Panc1 (cell line): ENCODE data around the gene GPD1. TPM values are rescaled to one million over a fixed set of nuclear protein-coding genes. Genes with fewer than 3 reads are reported as not detected.

Experiments used
- ATAC-seq: fragments of 200-7000 bp; cut with Tn5 transposase; 2 replicates; pipeline ENCODE4 v1.9.1; 2020; ENCODE audit warnings: mild to moderate bottlenecking, moderate library complexity
- BruUV-seq: library from RNA; stranded (reverse); fragments of 400-500 nt; replicated peaks from 2 replicates; lab custom pipeline; 2021; lab: Mats Ljungman, UMichigan
- CTCF ChIA-PET: fragments of 300-600 bp; sonication (Branson Sonifier 250); formaldehyde crosslinking; loops from one replicate; lab custom pipeline; 2022; ENCODE audit warnings: antibody characterized with exemption; lab: Charles Lee
- POLR2A ChIA-PET: fragments of 300-600 bp; sonication (Branson Sonifier 250); formaldehyde crosslinking; loops from one replicate; lab custom pipeline; 2022; ENCODE audit warnings: antibody characterized with exemption; lab: Charles Lee
- DNase-seq: peaks from one replicate; pipeline ENCODE4 v3.0.0-alpha.2; 2010; ENCODE audit warnings: low read depth, low spot score
- H3K27ac ChIP-seq: 2 replicates; pipeline ENCODE4 v1.5.1; 2011; ENCODE audit warnings: mild to moderate bottlenecking, low read length, inconsistent platforms
- H3K27me3 ChIP-seq: fragments of 200-500 bp; sonication (Bioruptor generic); 2 replicates; pipeline ENCODE4 v1.6.0; 2014; ENCODE audit warnings: low read length, inconsistent platforms; ENCODE audit not compliant: control insufficient read depth, insufficient read depth
- H3K36me3 ChIP-seq: fragments of 200-500 bp; sonication (Bioruptor generic); 2 replicates; pipeline ENCODE4 v1.5.1; 2014; ENCODE audit warnings: inconsistent platforms, mild to moderate bottlenecking, low read length, moderate library complexity; ENCODE audit not compliant: control insufficient read depth, insufficient read depth
- H3K4me1 ChIP-seq: 2 replicates; pipeline ENCODE4 v1.5.1; 2011; ENCODE audit warnings: inconsistent platforms, mild to moderate bottlenecking, low read length, moderate library complexity; ENCODE audit not compliant: control insufficient read depth, insufficient read depth
- H3K4me3 ChIP-seq, 2 experiments: 2 replicates each; pipeline ENCODE4 v1.5.1; 2011 to 2012; ENCODE audit warnings: low read depth in 2 of 2, low read length in 2 of 2, mild to moderate bottlenecking in 2 of 2, inconsistent platforms in 1 of 2, moderate library complexity in 1 of 2
- H3K9me3 ChIP-seq: fragments of 200-500 bp; sonication (Bioruptor generic); 2 replicates; pipeline ENCODE4 v1.5.1; 2014; ENCODE audit warnings: low read depth, mild to moderate bottlenecking, inconsistent platforms, low read length, moderate library complexity; ENCODE audit not compliant: control insufficient read depth, insufficient read depth
- POLR2AphosphoS5 ChIP-seq: IDR thresholded peaks from 2 replicates; pipeline ENCODE4 v1.6.1; 2012; ENCODE audit warnings: mild to moderate bottlenecking, low read depth, low read length, moderate library complexity
- SIN3A ChIP-seq: IDR thresholded peaks from 2 replicates; pipeline ENCODE4 v1.6.1; 2012; ENCODE audit warnings: low read depth, mild to moderate bottlenecking, low read length, moderate library complexity, borderline replicate concordance; ENCODE audit not compliant: insufficient read depth
- TCF7L2 ChIP-seq: IDR thresholded peaks from 2 replicates; pipeline ENCODE4 v1.6.1; 2011; ENCODE audit warnings: mild to moderate bottlenecking, low read depth, low read length, inconsistent platforms
- in situ Hi-C: cut with HindIII; loops from 2 replicates; pipeline ENCODE4 v1.10.0; 2016; ENCODE audit warnings: low sequenced_read_pairs, low pct_unique_long_range_greater_than_20kb
- intact Hi-C: fragments of 100-400 bp; cut with micrococcal nuclease; formaldehyde crosslinking; loops from one replicate; pipeline ENCODE4 v1.10.0; 2022; ENCODE audit not compliant: unreplicated experiment
- total RNA-seq: library from RNA; stranded (reverse); gene quantifications from one replicate; pipeline ENCODE4 v1.2.1, GENCODE V29; 2021; ENCODE audit not compliant: unreplicated experiment
- TF ChIP-seq, protein P1 (sequence below): fragments of 450-650 bp; IDR thresholded peaks from 2 replicates; pipeline ENCODE4 v1.5.1; 2017; ENCODE audit warnings: mild to moderate bottlenecking
- TF ChIP-seq, protein P2 (sequence below), 2 experiments: IDR thresholded peaks; 2 replicates each; pipeline ENCODE4 v1.6.1; 2011 to 2012; ENCODE audit warnings: low read depth in 2 of 2, control low read depth in 1 of 2, low read length in 1 of 2, mild to moderate bottlenecking in 1 of 2, moderate library complexity in 1 of 2; ENCODE audit not compliant: insufficient read depth in 1 of 2

The GPD1 gene
- total RNA-seq, 1 experiment from 2014 or later: 0.28 TPM

DNA sequence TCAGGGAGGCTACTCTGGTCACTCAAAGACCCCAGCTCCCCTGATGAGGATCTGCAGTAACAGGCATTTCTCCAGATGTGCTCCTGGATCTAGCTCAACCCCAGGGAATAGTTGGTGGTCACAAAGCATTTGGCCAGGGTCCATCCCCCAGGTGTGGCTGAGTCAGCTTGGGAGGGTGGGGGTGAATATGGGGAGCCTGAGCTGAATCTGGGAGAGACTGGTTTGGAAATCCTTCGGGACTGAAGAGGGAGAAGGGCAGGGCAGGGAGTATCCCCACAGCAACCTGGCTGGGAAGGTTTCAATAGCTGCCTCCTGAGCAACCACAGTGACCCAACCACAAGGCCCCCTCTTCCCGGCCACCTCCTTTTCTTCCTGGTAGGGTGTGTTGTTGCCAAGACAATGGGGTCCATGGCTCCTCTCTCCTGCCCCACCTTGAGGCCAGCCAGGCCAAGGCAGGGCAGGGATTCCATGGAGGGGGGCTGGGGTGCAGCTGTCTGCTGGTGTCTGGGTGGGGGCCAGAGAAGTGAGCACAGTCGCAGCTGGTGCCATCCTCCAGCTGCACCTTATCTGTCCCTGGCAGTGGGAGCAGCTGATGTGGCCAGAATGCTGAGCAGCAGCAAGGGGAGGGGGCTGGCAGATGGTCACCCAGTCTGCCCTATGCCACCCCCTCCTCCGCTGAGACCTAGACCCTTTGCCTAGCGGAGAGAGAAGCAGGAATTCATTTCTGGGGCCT, 40.9 kb upstream of the GPD1 start:
- BruUV-seq: no TSS peak
- ATAC-seq (no peak), DNase-seq (no peak)
- intact Hi-C loops: no loop called here
- H3K9me3 ChIP-seq: no peaks in the 10 kb centered on the region
- CTCF ChIA-PET: no interaction called here
- H3K36me3 ChIP-seq: no peaks in the 10 kb centered on the region
- no peak overlapping the region for H3K4me3 ChIP-seq
- in situ Hi-C loops: no loop called here
- H3K4me1 ChIP-seq: 0 out of 2 replicates have a peak, but pooled peaks cover 3% of the 10 kb centered on the region
- POLR2A ChIA-PET: interaction anchor here (0.6 kb wide), 1 partner anchor 92 kb away, joined by 3 read pairs; no protein-coding TSS in a partner anchor
- no peak overlapping the region for H3K27ac ChIP-seq
- H3K27me3 ChIP-seq: no peaks in the 10 kb centered on the region
- TF ChIP-seq, protein P1, sequence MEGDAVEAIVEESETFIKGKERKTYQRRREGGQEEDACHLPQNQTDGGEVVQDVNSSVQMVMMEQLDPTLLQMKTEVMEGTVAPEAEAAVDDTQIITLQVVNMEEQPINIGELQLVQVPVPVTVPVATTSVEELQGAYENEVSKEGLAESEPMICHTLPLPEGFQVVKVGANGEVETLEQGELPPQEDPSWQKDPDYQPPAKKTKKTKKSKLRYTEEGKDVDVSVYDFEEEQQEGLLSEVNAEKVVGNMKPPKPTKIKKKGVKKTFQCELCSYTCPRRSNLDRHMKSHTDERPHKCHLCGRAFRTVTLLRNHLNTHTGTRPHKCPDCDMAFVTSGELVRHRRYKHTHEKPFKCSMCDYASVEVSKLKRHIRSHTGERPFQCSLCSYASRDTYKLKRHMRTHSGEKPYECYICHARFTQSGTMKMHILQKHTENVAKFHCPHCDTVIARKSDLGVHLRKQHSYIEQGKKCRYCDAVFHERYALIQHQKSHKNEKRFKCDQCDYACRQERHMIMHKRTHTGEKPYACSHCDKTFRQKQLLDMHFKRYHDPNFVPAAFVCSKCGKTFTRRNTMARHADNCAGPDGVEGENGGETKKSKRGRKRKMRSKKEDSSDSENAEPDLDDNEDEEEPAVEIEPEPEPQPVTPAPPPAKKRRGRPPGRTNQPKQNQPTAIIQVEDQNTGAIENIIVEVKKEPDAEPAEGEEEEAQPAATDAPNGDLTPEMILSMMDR: no peak
- TF ChIP-seq, protein P2, sequence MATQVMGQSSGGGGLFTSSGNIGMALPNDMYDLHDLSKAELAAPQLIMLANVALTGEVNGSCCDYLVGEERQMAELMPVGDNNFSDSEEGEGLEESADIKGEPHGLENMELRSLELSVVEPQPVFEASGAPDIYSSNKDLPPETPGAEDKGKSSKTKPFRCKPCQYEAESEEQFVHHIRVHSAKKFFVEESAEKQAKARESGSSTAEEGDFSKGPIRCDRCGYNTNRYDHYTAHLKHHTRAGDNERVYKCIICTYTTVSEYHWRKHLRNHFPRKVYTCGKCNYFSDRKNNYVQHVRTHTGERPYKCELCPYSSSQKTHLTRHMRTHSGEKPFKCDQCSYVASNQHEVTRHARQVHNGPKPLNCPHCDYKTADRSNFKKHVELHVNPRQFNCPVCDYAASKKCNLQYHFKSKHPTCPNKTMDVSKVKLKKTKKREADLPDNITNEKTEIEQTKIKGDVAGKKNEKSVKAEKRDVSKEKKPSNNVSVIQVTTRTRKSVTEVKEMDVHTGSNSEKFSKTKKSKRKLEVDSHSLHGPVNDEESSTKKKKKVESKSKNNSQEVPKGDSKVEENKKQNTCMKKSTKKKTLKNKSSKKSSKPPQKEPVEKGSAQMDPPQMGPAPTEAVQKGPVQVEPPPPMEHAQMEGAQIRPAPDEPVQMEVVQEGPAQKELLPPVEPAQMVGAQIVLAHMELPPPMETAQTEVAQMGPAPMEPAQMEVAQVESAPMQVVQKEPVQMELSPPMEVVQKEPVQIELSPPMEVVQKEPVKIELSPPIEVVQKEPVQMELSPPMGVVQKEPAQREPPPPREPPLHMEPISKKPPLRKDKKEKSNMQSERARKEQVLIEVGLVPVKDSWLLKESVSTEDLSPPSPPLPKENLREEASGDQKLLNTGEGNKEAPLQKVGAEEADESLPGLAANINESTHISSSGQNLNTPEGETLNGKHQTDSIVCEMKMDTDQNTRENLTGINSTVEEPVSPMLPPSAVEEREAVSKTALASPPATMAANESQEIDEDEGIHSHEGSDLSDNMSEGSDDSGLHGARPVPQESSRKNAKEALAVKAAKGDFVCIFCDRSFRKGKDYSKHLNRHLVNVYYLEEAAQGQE (IDR thresholded peaks at IDR 0.05; ENCODE audit: insufficient read depth in 1 of 2, low read depth in 2 of 2, low read length in 1 of 2): no peak
- TF ChIP-seq POLR2AphosphoS5 (no peak), SIN3A (no peak), TCF7L2 (no peak)

DNA sequence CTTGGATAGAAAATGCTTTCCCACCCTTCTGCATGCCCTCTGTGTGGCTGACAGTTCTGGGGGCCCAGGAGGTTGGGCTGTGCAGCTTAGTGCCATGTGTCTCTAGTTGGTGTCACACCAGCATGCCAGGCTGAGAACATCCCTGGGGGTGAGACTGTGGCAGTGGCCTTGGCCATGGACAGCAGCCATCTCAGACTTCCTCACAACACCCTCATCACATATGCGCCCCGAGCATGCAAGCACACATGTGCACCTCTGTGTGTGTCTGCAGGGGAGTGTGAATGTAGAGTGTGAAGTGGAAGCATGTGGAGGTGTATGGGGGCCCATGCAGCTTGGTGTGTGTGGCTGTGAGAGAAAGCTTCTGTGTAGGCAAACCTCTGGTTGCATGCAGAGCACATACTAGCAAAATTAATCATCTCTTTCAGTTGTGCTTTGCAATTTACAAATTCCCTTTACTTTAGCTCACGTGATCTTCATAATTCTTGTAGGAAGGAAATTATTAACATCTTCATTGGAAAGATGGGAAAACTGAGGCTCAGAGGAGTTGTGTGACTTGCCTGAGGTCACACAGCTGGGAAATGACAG, 38.0 kb upstream of the GPD1 start:
- TF ChIP-seq, protein P2 (IDR thresholded peaks at IDR 0.05; ENCODE audit: insufficient read depth in 1 of 2, low read depth in 2 of 2, low read length in 1 of 2): no peak
- intact Hi-C loops: no loop called here
- no peaks in the 10 kb centered on the region for H3K27me3 ChIP-seq
- ChIA-PET POLR2A (no interaction called here), CTCF (interaction anchor here (0.6 to 3.9 kb wide), 3 partner anchors 9 to 99 kb away, joined by 3 to 13 read pairs (median 3); no protein-coding TSS in a partner anchor)
- H3K9me3 ChIP-seq: no peaks in the 10 kb centered on the region
- H3K27ac ChIP-seq: no peak overlapping the region
- in situ Hi-C loops: no loop called here
- ATAC-seq (no peak), DNase-seq (no peak)
- no TSS peak for BruUV-seq
- 0 out of 2 replicates have a peak, but pooled peaks cover 3% of the 10 kb centered on the region for H3K4me1 ChIP-seq
- H3K36me3 ChIP-seq: no peaks in the 10 kb centered on the region
- no peak overlapping the region for H3K4me3 ChIP-seq
